Lower lobe of right lung (tissue), 2 donors: ENCODE data around the gene TCF25. TPM values are rescaled to one million over a fixed set of nuclear protein-coding genes. Genes with fewer than 3 reads are reported as not detected.
"Not testable (repeated sequence)": the region's sequence is repeated elsewhere in the genome, so short reads cannot be mapped to it uniquely, and the experiment has no call there.

Source experiments
- ATAC-seq, 2 donors: fragments of 200-7000 bp; cut with Tn5 transposase; one replicate each; pipeline ENCODE4 v1.9.1; 2020 to 2022; ENCODE audit warnings: mild to moderate bottlenecking in 2 of 2, moderate library complexity in 2 of 2
- DNase-seq: peaks from one replicate; pipeline ENCODE4 v3.0.0-alpha.2; 2020
- H3K27ac ChIP-seq: fragments of 200-600 bp; one replicate; pipeline ENCODE4 v1.8.0; 2022
- H3K27me3 ChIP-seq: fragments of 200-600 bp; one replicate; pipeline ENCODE4 v1.8.0; 2022; ENCODE audit warnings: low read depth
- H3K36me3 ChIP-seq: fragments of 200-600 bp; one replicate; pipeline ENCODE4 v1.8.0; 2022; ENCODE audit warnings: mild to moderate bottlenecking
- H3K4me1 ChIP-seq: fragments of 200-600 bp; one replicate; pipeline ENCODE4 v1.8.0; 2022
- H3K4me3 ChIP-seq: fragments of 200-600 bp; one replicate; pipeline ENCODE4 v1.8.0; 2022; ENCODE audit warnings: mild to moderate bottlenecking
- H3K9me3 ChIP-seq: fragments of 200-600 bp; one replicate; pipeline ENCODE4 v1.8.0; 2022
- CTCF ChIP-seq: fragments of 200-600 bp; IDR thresholded peaks from one replicate; pipeline ENCODE4 v1.8.0; 2022; ENCODE audit warnings: antibody characterized with exemption, mild to moderate bottlenecking
- intact Hi-C: fragments of 100-400 bp; cut with DNase I; formaldehyde crosslinking; loops from one replicate; pipeline ENCODE4 v1.11.0; 2022
- total RNA-seq: library from RNA; stranded (reverse); fragmentation: NEBNext Ultra II Directional; extraction: Animal tissue kit (Norgen Biotek cat#: 25700); gene quantifications from one replicate; pipeline ENCODE4 v1.2.1, GENCODE V29; 2021
- donor health status: DM: no; HTN: yes; CAD: no; lungs with severe emphysema.

The TCF25 gene
- total RNA-seq, 1 donor from 2014 or later: 152 TPM

- peaks cover 16% of the 10 kb centered on the region for H3K4me1 ChIP-seq
- H3K27me3 ChIP-seq: no peaks in the 10 kb centered on the region
- peak within 1 kb of the TSS; percentile 62 for H3K4me3 ChIP-seq
- DNase-seq: peak; percentile 81
- intact Hi-C loops: no loop called here
- H3K9me3 ChIP-seq: no peaks in the 10 kb centered on the region
- no peaks in the 10 kb centered on the region for H3K36me3 ChIP-seq
- peak; percentile 80 to 84 for ATAC-seq
- no peak for TF ChIP-seq CTCF
- peak within 1 kb of the TSS; percentile 78 for H3K27ac ChIP-seq
These were observed 45.1 kb upstream of the TCF25 start, which contains the start of gene SPIRE2 for GRCh38 chr16:89828199-89828869. Gene SPIRE2 (plus strand): TSS chr16:89828475. CDS start chr16:89828551, 76 bp downstream.

- peak; percentile 1 to 3 for ATAC-seq
- intact Hi-C loops: no loop called here
These were observed 44.3 kb upstream of the TCF25 start for GRCh38 chr16:89828870-89829629.

GRCh38 chr16:89829630-89830437 is 43.6 kb upstream of the TCF25 start:
- ATAC-seq (no peak), DNase-seq (no peak)
- Histone ChIP-seq H3K4me3 (peak overlapping the region; percentile 50), H3K4me1 (peaks cover 16% of the 10 kb centered on the region), H3K36me3 (no peaks in the 10 kb centered on the region), H3K27me3 (no peaks in the 10 kb centered on the region), H3K27ac (no peak overlapping the region), H3K9me3 (no peaks in the 10 kb centered on the region)
- TF ChIP-seq CTCF: no peak
- intact Hi-C loops: no loop called here

More at GRCh38 chr16:89828870-89829629, 44.3 kb upstream of the TCF25 start:
- Histone ChIP-seq H3K36me3 (no peaks in the 10 kb centered on the region), H3K4me1 (peaks cover 16% of the 10 kb centered on the region), H3K4me3 (peak overlapping the region; percentile 50), H3K9me3 (no peaks in the 10 kb centered on the region), H3K27ac (no peak overlapping the region), H3K27me3 (no peaks in the 10 kb centered on the region)
- TF ChIP-seq CTCF: no peak
- no peak for DNase-seq

GRCh38 chr16:89831810-89832328 is 41.5 kb upstream of the TCF25 start:
- intact Hi-C loops: no loop called here
- DNase-seq: no peak

GRCh38 chr16:89833664-89834363 is 39.6 kb upstream of the TCF25 start:
- DNase-seq, H3K27ac ChIP-seq, H3K4me3 ChIP-seq, intact Hi-C loops, ATAC-seq, H3K27me3 ChIP-seq, H3K36me3 ChIP-seq, H3K9me3 ChIP-seq: not testable (repeated sequence)
- peaks cover 21% of the 10 kb centered on the region for H3K4me1 ChIP-seq

More at GRCh38 chr16:89831810-89832328, 41.5 kb upstream of the TCF25 start:
- peaks cover 16% of the 10 kb centered on the region for H3K4me1 ChIP-seq
- no peak for ATAC-seq
- H3K27me3 ChIP-seq: no peaks in the 10 kb centered on the region
- H3K27ac ChIP-seq: no peak overlapping the region
- H3K4me3 ChIP-seq: no peak overlapping the region
- TF ChIP-seq CTCF: no peak
- H3K9me3 ChIP-seq: no peaks in the 10 kb centered on the region
- no peaks in the 10 kb centered on the region for H3K36me3 ChIP-seq

GRCh38 chr16:89834813-89835363 is 38.5 kb upstream of the TCF25 start:
- H3K9me3 ChIP-seq, H3K36me3 ChIP-seq, intact Hi-C loops, ATAC-seq, H3K27me3 ChIP-seq, H3K4me3 ChIP-seq, H3K27ac ChIP-seq, DNase-seq: not testable (repeated sequence)
- peaks cover 16% of the 10 kb centered on the region for H3K4me1 ChIP-seq

- H3K36me3 ChIP-seq, H3K9me3 ChIP-seq, intact Hi-C loops, H3K27me3 ChIP-seq, ATAC-seq, H3K4me3 ChIP-seq, H3K27ac ChIP-seq, DNase-seq: not testable (repeated sequence)
- H3K4me1 ChIP-seq: peaks cover 16% of the 10 kb centered on the region
These were observed 36.9 kb upstream of the TCF25 start for GRCh38 chr16:89836484-89836883.
